ENCODE results near the gene AFF3.

AFF3 gene

DNA sequence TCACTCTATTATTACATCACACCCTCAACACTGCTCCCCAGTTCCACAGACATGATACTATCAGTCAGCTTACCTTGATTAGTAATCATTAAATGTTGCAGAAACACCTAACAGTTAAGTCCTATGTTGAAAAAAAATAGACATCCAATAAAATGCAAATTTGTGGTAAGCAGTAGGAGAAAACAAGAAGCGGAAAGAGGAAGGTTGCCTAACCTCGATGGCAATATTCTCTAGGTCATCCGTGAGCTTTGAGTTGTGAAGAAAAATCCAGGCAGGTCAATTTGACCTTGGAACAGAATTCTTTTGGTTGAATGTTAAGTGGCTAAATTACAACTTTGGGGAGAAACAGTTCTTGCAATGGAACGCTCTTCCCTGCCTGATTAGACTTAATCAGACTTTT lies 264.4 kb downstream of the AFF3 start:
- no peak for DNase-seq

DNA sequence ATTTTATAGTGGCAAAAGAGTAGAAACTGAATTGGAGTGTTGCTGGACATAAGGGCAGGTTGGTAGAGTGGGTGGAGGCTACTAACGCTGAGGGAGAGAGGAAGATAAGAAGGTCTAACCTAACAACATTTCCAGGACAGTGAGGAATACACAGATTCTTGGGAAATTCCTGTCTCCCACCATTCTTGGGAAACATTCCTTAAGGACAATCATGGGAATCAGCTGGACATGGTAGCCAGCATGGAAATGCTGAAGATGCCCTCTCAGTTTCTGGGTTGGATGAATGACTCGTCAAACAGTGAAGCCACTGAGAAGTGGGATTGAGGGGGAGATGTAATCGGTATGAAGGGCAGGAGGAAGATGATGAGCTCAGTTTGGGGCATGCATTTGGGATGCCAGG lies 265.4 kb downstream of the AFF3 start:
- DNase-seq = no peak

DNA sequence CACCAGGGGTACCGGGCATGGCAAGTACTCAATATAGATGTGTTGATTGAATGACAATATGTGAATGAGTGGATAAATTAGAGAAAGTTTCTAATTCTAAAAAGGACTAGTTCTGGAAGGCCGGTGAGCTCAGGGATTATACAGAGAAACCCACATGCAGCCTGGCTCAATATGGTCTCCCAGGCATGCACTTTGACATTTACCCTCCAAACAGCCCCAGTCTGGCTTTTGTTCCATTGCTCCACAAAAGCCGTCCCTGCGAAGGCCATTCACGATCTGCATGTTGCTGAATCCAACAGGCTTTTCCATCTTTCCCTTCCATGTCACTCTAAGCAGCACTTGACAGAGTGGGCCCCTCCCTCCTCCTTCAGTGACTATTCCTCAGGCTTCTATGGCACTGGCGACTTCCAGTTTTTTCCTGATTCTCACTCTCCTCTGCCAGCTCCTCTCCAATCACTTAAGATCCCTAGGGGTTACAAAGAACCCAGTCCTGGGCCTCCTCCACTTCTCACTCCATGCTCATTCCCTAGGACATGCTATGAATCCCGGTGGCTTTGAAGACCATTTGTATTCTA lies 266.7 kb downstream of the AFF3 start:
- DNase-seq = no peak

DNA sequence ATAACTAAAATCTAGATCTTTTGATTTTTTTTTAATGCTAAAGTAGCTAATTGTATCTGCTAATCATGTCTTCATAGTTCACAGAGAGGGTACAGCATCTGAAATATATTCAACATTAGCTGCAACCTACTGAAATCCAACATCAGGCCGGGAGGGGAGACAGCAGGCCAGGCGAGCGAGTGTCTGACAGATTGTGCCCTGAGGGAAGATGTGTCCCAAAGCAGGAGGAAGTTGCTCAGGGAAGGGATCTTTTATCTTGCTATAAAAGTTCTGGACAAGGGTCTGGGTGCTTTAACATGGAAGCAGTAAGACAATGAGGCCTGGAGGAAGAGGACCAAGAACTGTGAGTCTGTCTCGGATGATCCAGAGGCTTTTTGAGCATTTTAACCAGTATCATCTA lies 274.1 kb downstream of the AFF3 start:
- no peak for DNase-seq

DNA sequence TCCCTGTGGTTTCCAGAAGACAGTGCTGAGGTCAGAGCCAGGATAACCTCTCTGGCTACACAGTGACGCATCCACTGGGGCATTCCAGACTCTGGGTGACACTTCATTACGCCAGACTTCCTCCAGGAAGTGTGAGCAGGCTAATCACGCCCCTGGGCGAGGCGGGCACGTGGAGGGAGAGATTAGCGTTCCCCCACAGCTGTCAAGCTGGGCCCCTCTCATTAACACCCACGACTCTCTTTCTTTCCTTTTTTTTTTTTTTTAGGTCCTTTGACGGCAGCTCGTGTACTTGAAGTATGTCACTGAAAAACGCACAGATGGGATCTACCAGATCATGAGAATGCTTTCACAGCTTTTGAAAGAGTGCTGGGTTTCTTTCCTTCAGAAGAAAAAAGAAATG lies 274.6 kb downstream of the AFF3 start:
- no peak for DNase-seq

DNA sequence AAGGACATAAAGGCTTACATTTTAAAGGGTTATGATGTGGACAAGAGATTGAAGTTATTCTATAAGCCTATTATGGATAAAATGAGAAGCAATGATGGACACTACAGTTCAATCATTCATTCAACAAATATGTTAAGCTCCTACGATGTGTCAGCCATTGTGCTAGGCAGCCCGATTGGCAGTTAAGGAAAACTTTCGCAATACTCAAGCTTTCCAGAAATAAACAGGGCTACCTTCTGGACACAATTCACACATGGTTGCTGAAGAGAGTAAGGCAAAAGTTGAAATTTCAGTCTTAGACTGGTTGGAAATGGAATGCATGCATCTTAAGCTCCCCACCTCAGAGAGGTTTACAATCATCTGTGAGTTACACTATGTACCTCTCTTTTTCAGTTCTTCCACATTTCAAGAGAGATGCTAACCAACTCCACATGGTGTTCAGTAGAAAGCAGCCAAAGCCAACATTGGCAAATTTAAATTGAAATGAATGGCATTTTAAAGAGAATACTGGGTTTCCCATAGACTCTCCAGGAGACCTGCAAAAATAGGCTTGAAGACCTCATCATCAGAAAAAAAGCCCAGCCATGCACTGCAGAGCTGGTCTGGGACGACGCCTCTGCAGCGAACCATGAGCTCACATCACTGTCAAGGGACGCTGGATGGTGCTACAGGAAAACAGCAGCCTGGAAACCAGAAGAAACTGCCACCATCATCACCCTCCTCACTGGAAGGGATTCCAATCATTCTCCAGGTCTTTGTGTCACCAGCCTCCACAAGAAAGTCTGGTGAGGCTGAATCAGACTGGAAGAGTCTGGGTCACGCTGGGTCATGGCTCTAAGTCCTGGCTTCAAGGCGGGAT lies 276.3 kb downstream of the AFF3 start:
- no peak for DNase-seq

DNA sequence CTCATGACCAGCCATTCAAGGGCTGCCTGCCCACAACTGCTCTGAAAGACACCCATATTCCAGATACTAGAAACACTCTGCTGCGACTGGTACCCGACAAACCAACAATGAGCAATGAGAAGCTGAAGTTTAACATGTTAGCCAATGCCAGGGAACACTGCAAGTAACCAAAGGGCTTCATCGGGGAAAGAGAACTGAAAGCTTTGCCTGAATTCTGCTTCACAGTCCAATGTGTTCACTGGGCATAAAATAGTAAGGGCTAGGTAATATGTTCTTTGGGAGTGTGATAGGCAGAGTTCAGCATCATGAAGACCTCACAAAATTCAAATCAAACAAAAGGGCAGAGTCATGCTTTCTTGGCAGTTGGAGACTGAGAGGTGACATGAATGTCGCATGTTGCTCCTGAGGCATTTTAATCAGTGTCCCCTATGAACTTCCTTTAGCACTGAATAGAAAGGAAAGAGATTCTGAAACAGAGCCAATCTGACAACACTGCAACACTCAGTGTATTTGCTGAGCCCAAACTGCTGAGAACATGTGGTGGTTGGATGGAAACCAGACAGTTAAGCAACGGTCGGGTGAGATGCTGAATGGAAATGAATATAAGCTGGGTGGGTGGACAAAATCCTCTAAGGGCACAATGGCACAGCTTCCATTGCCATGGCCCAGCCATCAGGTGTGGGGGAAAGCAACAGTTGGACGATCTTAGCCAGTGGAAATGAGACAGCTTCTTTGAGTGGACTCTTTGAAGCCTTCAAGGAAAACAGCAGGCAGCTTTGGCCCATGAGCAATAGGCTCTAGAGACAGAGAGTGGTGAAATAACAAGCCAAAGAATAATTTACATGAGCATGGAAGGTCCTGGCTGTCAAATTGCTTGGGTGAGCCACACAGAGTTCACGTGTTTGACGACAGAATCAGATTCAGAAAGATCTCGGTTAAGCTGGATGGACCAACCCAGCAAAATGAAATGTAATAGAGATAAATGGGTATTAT lies 277.5 kb downstream of the AFF3 start:
- DNase-seq = no peak

DNA sequence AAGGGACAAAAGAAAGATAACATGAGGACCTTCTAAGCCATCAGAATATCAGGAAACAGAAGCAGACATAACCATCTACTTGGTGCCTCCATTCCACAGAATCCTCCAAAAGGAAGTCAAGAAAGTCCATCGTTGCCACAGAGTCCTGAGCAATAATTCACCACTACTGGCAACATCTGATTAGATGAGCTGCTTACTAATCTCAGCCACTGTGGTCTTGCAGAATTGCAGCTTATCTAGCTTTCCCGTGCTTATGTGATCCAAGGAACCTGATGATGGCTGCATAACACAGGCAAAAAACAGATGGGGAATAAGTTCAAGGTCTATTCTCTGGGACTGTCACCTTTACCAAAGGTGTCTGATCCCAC lies 278.5 kb downstream of the AFF3 start:
- DNase-seq = no peak

DNA sequence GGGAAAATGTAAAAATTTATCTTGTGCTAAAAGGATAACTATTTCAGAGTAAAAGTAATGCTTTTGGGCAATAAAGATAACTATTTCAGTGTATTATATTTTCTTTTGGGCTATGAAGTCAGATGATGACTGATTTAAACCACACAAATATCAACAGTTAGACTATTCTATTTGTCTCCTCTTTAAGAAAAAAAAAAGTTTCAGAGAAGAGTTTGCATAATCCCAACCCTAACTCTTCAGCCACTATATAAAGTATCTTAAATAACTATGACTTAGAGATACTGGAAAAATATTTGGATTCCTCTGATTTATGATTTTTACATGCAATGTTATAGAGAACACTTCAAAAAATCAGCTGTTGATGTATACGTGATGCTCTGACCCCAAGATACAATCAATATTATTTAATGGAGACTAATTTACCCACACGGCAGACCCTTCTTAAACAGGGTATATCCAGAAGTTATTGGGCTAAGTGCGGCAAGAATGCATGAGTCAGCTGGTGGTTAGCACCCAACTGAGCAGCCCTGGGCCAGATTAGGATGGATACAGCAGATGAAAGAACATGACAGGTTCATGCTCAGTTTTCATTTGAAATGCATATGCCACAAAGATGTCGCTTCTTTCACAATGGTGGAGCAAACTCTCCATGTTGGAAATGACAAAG lies 279.0 kb downstream of the AFF3 start:
- DNase-seq = no peak

DNA sequence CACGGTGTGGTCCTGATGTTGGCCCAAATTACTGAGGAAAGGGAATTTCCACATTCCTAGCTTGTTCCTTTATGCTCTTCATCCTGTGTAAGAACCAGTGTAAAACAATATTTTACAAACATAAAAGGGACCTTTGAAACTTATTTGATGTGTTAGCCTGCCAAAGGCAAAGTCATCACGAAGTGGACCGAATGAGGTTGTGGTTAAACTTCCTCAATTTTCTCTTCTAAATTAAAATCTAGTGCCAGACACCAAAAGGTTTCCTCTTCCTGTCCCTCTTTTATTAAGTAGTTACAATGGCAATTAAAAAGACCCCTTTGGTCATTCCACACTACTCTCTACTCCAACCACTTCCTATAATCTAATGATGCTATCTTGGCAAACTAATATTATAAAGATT lies 279.8 kb downstream of the AFF3 start:
- DNase-seq = no peak

DNA sequence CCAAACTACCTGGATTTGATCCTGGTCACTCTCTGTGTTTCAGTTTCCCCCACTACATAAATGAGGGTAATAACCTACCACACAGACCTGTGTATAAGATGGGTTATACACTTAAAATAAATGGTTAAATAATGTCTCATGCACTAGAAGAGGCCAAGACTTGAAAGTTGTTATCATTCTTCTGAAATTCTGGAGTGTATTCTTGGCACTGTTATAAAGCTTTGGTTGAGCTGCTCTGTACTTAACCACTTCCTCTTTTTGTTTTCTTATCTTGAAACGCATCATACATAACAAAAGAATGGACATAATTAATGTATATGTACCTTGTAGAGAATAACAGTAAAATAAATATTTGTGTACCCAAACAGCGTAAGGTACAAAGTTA lies 281.0 kb downstream of the AFF3 start:
- DNase-seq = no peak

DNA sequence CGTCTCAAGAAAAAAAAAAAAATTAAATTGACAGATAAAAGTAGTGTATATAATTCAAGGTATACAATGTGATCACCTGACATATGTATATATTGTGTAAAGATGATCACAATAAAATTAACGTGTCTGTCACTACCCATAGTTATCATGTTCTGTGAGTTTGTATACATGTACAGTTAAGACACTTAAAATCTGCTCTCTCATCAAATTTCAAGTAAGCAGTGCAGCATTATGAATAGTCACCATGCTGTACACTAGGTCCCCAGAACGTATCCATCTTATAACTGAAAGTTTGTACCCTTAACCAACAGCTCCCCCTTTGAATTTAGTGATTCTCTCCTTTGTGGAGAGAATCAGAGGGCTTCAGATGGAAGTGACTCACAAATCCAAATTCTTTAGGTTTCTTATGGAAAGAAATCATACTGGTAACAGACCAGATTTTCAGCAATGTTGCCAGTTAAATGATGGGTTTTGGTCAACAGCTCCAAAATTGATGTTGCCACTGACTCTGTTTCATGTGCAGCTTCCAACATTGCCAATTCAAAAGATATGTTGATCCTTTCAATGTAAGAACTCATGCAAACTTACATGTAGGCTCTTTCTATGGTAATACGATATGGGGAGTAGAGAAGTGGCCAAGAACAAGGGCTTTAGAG lies 281.5 kb downstream of the AFF3 start:
- no peak for DNase-seq

DNA sequence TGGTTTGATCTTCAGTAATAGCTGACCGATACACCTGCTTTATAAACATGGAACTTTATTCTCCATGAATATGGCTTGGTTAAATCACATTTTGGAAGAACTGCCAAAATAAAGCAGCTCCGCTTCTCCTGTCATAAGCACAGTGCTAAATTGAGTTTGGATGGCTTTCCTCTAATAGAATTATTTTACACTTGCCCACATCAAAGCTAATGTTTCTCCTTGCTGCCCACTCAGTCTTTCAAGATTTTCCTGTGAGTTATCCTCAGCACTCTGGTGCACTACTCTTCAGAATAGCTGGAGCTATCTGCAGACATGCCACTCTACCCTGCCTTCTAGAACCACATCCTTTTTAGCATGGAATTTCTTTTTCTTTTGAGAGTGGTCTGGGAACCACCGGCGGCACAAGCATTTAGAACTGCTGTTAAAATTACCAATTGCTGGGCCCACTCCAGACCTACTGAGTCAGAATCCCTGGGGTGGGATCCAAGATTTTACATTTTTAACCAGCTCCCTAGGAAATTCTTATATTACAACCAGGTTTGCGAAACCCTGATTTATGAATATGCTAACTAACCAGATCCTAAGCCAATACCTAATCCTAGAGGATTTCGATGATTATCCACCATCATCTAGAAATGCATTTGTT lies 283.3 kb downstream of the AFF3 start:
- no peak for DNase-seq

DNA sequence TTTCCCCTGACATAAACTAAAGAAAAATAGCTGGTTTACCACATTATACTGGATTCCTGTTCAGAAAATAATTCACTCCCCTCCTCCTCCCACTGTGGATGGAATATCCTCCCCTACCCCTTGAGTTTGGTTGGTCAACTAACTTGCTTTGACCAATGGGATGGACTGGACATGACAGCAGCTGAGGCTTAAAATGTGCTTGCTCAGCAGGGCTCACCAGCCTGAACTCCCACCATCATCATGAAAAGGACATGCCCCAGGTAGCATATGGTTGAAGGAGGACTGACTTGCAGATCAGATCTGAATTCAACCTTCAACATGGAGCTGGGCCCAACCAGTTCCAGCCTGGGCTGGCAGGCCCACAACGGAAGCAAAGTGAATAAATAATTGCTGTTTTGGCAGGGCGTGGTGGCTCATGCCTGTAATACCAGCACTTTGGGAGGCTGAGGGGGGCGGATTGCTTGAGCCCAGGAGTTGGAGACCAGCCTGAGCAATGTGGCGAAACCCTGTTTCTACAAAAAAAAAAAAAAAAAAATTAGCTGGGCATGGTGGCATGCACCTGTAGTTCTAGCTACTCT lies 284.4 kb downstream of the AFF3 start:
- no peak for DNase-seq

DNA sequence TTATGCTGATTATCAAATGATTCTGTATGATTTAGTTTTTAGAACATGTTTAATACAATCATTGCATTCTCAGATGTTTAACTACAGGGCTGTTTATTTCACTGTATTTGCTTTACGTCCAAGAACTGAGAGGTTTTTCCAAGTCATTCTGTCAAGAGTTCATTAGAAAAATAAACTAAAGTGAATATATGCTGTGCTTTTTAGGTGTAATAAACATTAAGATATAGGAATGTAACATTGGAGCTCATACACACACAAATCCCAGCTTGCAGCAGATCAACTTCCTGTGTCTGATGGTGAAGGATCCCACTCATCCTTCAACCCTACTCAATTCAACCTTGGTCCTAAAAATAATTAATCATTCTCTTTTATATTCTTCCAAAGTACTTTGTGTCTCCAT lies 285.0 kb downstream of the AFF3 start:
- no peak for DNase-seq

DNA sequence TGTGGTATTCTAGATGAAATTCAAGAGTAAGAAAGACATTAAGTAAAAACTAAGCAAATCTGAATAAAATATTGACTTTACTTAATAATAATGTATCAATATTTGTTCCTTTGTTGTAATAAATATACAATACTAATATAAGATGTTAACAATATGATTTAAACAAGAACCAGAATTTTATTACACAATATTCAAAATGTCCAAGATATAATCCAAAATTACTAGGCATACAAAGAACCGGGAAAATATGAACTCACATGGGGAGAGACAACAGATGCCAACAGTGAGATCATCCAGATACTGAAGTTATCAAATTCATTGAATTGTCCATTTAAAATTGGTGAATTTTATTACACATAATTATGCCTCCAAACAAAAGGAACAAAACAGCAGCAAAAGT lies 286.3 kb downstream of the AFF3 start:
- DNase-seq = no peak

DNA sequence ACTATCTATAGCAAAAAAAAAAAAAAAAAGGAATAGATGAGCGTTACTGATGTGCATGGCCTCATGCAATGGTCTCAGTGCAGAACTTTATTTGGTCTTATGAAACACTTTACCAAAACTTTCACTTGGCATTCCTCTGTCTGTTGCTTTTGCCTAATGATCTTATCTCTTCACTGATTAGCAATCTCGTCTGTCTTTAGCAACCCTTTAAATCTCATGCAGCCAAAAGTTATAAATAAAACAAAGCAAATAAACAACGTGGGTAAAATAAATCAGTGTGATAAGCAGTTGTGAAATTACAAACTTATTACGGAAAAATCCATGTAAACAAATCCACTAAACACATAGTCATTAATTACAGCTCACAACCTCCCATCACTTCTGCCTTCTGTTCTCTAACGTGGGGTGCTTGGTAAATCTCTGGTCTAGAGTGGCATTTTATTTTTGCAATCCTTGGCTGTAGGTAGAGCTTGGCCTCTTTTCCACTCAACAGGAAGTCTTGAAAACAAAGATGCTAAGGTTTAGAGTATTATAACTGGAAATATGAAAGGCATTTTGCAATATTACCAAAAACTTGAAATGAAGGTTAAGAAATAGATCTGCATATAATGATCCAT lies 288.0 kb downstream of the AFF3 start:
- no peak for DNase-seq

DNA sequence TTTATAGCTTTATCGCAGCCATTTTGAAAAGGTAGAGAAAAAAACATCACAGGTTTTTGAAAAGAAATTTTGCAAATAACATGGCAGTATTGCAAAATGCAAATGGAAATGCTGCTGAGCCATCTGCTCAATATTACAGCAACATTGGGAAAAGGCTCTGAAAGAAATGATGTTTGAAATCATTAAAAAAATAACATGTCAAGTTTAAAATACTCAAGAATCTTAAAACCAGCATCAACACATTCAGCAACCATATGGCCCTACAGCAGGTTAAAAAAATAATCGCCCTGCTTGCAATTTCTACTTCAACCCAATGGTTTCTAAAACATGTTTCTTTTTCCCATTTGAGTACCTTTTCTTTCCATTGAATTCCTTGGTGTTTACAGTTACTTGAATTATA lies 289.4 kb downstream of the AFF3 start:
- DNase-seq = no peak

DNA sequence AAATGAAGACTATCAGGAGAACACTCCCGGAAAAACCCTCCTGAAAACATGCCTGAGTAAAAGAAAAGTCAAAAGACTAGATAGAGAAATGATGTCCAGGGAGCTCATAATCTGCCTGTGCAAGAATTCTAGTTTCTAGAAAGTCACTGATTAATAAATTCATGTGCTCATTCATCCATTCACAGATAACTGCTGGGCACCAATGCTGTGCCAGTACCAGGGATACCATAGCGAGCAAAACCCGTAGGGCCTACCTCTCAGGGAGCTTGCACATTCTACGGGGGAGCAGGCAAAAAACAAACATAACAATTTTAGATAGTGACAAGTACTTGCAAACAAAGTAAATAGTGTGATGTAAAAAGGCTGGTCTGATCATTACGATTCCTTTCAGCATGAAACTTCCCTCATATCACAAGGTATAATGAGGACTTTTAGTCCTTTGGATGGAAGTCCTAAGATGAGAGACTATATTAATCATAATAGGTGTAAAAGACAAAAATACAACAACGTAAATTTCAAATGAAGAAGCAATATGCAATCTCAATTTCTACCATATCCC lies 289.9 kb downstream of the AFF3 start:
- no peak for DNase-seq

DNA sequence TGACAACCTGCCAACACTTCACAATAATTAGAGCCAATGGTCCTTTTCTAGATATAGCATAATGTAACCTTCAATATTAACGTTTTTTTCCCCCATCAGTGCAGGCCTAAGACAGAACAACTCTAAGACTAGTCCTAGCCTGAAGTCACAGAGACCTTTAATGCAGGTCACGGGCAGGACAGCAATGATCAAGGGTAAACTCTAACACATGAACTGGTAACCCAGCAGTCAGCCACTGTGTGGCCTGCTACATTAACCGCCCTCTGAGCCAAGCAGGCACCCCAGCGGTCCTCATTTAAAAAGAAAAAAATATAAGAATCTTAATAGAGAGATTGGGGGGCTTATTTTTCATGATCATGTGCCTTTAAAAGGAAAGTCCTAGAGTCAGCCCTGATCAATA lies 290.6 kb downstream of the AFF3 start:
- no peak for DNase-seq

DNA sequence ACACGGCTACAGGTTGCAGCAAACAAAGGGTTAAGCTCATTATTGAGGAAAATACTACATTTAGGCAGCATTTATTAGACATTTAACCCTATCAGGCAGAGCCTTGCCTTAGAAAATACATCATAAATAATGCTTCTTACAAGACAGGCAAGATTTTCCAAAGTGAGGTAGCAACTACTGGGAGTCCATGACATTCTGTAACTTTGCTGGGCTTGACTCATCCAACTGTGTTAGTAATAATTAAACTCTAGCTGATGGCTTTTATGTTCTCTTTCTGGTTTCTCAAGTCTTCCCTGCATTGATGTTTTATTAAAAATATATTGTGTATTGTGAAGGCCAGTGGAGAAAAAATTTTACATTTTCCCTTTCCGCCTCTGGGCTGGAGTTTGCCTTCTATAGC lies 291.3 kb downstream of the AFF3 start:
- no peak for DNase-seq
